ENCODE results near the gene DOCK7.
"Not testable (repeated sequence)": the region's sequence is repeated elsewhere in the genome, so short reads cannot be mapped to it uniquely, and the experiment has no call there.

The DOCK7 gene

GRCh38 chr1:62529227-62529626 is 159.0 kb downstream of the DOCK7 start:
- H3K27ac ChIP-seq (ENCODE audit: low read depth, low read length): no peak overlapping the region
- no peaks in the 10 kb centered on the region for H3K27me3 ChIP-seq (ENCODE audit: insufficient read depth, low read length)
- peaks cover 33% of the 10 kb centered on the region for H3K36me3 ChIP-seq (ENCODE audit: insufficient read depth, low read length)
- WGBS: 96% methylated on average over 4 of the region's 4 CpGs
- H3K4me1 ChIP-seq (ENCODE audit: insufficient read depth, low read length): peaks cover 10% of the 10 kb centered on the region; the same call in 1 of the 2 replicates
- no peak overlapping the region for H3K4me3 ChIP-seq (ENCODE audit: low read length)
- H3K9ac ChIP-seq (ENCODE audit: low read depth, low read length): no peak overlapping the region
- H3K9me3 ChIP-seq (ENCODE audit: insufficient read depth, low read depth, low read length): no peaks in the 10 kb centered on the region

GRCh38 chr1:62528015-62528414 is 160.2 kb downstream of the DOCK7 start:
- no peak overlapping the region for H3K9ac ChIP-seq (ENCODE audit: low read depth, low read length)
- no peak overlapping the region for H3K4me3 ChIP-seq (ENCODE audit: low read length)
- H3K27me3 ChIP-seq (ENCODE audit: insufficient read depth, low read length): no peaks in the 10 kb centered on the region
- no peaks in the 10 kb centered on the region for H3K9me3 ChIP-seq (ENCODE audit: insufficient read depth, low read depth, low read length)
- no peak overlapping the region for H3K27ac ChIP-seq (ENCODE audit: low read depth, low read length)
- peaks cover 33% of the 10 kb centered on the region for H3K36me3 ChIP-seq (ENCODE audit: insufficient read depth, low read length)
- WGBS: 97% methylated on average over 6 of the region's 7 CpGs
- H3K4me1 ChIP-seq (ENCODE audit: insufficient read depth, low read length): peaks cover 10% of the 10 kb centered on the region; the same call in 1 of the 2 replicates

- Histone ChIP-seq H3K36me3 (ENCODE audit: insufficient read depth, low read length) (peaks cover 29% of the 10 kb centered on the region), H3K4me1 (ENCODE audit: insufficient read depth, low read length) (peaks cover 10% of the 10 kb centered on the region; the same call in 1 of the 2 replicates)
- not testable (repeated sequence) for H3K9ac ChIP-seq (ENCODE audit: low read depth, low read length); H3K27me3 ChIP-seq (ENCODE audit: insufficient read depth, low read length); H3K9me3 ChIP-seq (ENCODE audit: insufficient read depth, low read depth, low read length); H3K4me3 ChIP-seq (ENCODE audit: low read length); H3K27ac ChIP-seq (ENCODE audit: low read depth, low read length)
- 97% methylated on average over 3 of the region's 6 CpGs for WGBS
Measured at GRCh38 chr1:62527346-62527745, 160.8 kb downstream of the DOCK7 start.

- Histone ChIP-seq H3K36me3 (ENCODE audit: insufficient read depth, low read length) (peaks cover 24% of the 10 kb centered on the region; the same call in 1 of the 2 replicates), H3K9me3 (ENCODE audit: insufficient read depth, low read depth, low read length) (peaks cover 7% of the 10 kb centered on the region; the same call in 1 of the 2 replicates), H3K4me1 (ENCODE audit: insufficient read depth, low read length) (no peaks in the 10 kb centered on the region), H3K27ac (ENCODE audit: low read depth, low read length) (no peak overlapping the region), H3K27me3 (ENCODE audit: insufficient read depth, low read length) (no peaks in the 10 kb centered on the region), H3K9ac (ENCODE audit: low read depth, low read length) (no peak overlapping the region), H3K4me3 (ENCODE audit: low read length) (no peak overlapping the region)
- WGBS: 95% methylated on average over 2 of the region's 2 CpGs
Measured at GRCh38 chr1:62523860-62524259, 164.3 kb downstream of the DOCK7 start.

GRCh38 chr1:62516600-62516999 is 171.6 kb downstream of the DOCK7 start:
- H3K4me3 ChIP-seq (ENCODE audit: low read length): no peak overlapping the region
- 95% methylated on average over 2 of the region's 2 CpGs for WGBS
- peaks cover 7% of the 10 kb centered on the region; the same call in 1 of the 2 replicates for H3K9me3 ChIP-seq (ENCODE audit: insufficient read depth, low read depth, low read length)
- peaks cover 7% of the 10 kb centered on the region; the same call in 1 of the 2 replicates for H3K36me3 ChIP-seq (ENCODE audit: insufficient read depth, low read length)
- no peak overlapping the region for H3K27ac ChIP-seq (ENCODE audit: low read depth, low read length)
- no peak overlapping the region for H3K9ac ChIP-seq (ENCODE audit: low read depth, low read length)
- H3K4me1 ChIP-seq (ENCODE audit: insufficient read depth, low read length): no peaks in the 10 kb centered on the region
- H3K27me3 ChIP-seq (ENCODE audit: insufficient read depth, low read length): no peaks in the 10 kb centered on the region

GRCh38 chr1:62514746-62515423 is 173.3 kb downstream of the DOCK7 start:
- no peak overlapping the region for H3K9ac ChIP-seq (ENCODE audit: low read depth, low read length)
- H3K4me3 ChIP-seq (ENCODE audit: low read length): no peak overlapping the region
- H3K27me3 ChIP-seq (ENCODE audit: insufficient read depth, low read length): no peaks in the 10 kb centered on the region
- 90% methylated on average over 2 of the region's 3 CpGs for WGBS
- H3K27ac ChIP-seq (ENCODE audit: low read depth, low read length): no peak overlapping the region
- H3K36me3 ChIP-seq (ENCODE audit: insufficient read depth, low read length): peaks cover 15% of the 10 kb centered on the region; the same call in 1 of the 2 replicates
- H3K9me3 ChIP-seq (ENCODE audit: insufficient read depth, low read depth, low read length): peaks cover 7% of the 10 kb centered on the region; the same call in 1 of the 2 replicates
- no peaks in the 10 kb centered on the region for H3K4me1 ChIP-seq (ENCODE audit: insufficient read depth, low read length)

GRCh38 chr1:62513013-62513412 is 175.2 kb downstream of the DOCK7 start:
- Histone ChIP-seq H3K9ac (ENCODE audit: low read depth, low read length) (no peak overlapping the region), H3K4me3 (ENCODE audit: low read length) (no peak overlapping the region), H3K27ac (ENCODE audit: low read depth, low read length) (no peak overlapping the region), H3K4me1 (ENCODE audit: insufficient read depth, low read length) (no peaks in the 10 kb centered on the region), H3K36me3 (ENCODE audit: insufficient read depth, low read length) (peaks cover 19% of the 10 kb centered on the region; the same call in 1 of the 2 replicates), H3K9me3 (ENCODE audit: insufficient read depth, low read depth, low read length) (no peaks in the 10 kb centered on the region), H3K27me3 (ENCODE audit: insufficient read depth, low read length) (no peaks in the 10 kb centered on the region)
- 80% methylated on average over 2 of the region's 4 CpGs for WGBS

- 88% methylated on average over 1 of the region's 1 CpG for WGBS
- H3K36me3 ChIP-seq (ENCODE audit: insufficient read depth, low read length): peaks cover 44% of the 10 kb centered on the region
- no peaks in the 10 kb centered on the region for H3K9me3 ChIP-seq (ENCODE audit: insufficient read depth, low read depth, low read length)
- no peak overlapping the region for H3K4me3 ChIP-seq (ENCODE audit: low read length)
- H3K4me1 ChIP-seq (ENCODE audit: insufficient read depth, low read length): no peaks in the 10 kb centered on the region
- H3K9ac ChIP-seq (ENCODE audit: low read depth, low read length): no peak overlapping the region
- no peaks in the 10 kb centered on the region for H3K27me3 ChIP-seq (ENCODE audit: insufficient read depth, low read length)
- no peak overlapping the region for H3K27ac ChIP-seq (ENCODE audit: low read depth, low read length)
Measured at GRCh38 chr1:62509028-62509427, 179.2 kb downstream of the DOCK7 start.

- WGBS: no CpG with 5 or more reads among the region's 1 CpG
- Histone ChIP-seq H3K4me1 (ENCODE audit: insufficient read depth, low read length) (no peaks in the 10 kb centered on the region), H3K36me3 (ENCODE audit: insufficient read depth, low read length) (peaks cover 43% of the 10 kb centered on the region), H3K9ac (ENCODE audit: low read depth, low read length) (no peak overlapping the region), H3K9me3 (ENCODE audit: insufficient read depth, low read depth, low read length) (no peaks in the 10 kb centered on the region), H3K27ac (ENCODE audit: low read depth, low read length) (no peak overlapping the region), H3K4me3 (ENCODE audit: low read length) (no peak overlapping the region), H3K27me3 (ENCODE audit: insufficient read depth, low read length) (no peaks in the 10 kb centered on the region)
Measured at GRCh38 chr1:62508187-62508758, 179.9 kb downstream of the DOCK7 start.

- Histone ChIP-seq H3K36me3 (ENCODE audit: insufficient read depth, low read length) (peaks cover 32% of the 10 kb centered on the region), H3K27ac (ENCODE audit: low read depth, low read length) (no peak overlapping the region), H3K9me3 (ENCODE audit: insufficient read depth, low read depth, low read length) (no peaks in the 10 kb centered on the region), H3K4me1 (ENCODE audit: insufficient read depth, low read length) (no peaks in the 10 kb centered on the region), H3K27me3 (ENCODE audit: insufficient read depth, low read length) (no peaks in the 10 kb centered on the region), H3K9ac (ENCODE audit: low read depth, low read length) (no peak overlapping the region), H3K4me3 (ENCODE audit: low read length) (no peak overlapping the region)
Measured at GRCh38 chr1:62500210-62500609, 188.0 kb downstream of the DOCK7 start.

GRCh38 chr1:62494137-62494536 is 194.0 kb downstream of the DOCK7 start:
- H3K4me1 ChIP-seq (ENCODE audit: insufficient read depth, low read length): no peaks in the 10 kb centered on the region
- no peaks in the 10 kb centered on the region for H3K9me3 ChIP-seq (ENCODE audit: insufficient read depth, low read depth, low read length)
- no peaks in the 10 kb centered on the region for H3K27me3 ChIP-seq (ENCODE audit: insufficient read depth, low read length)
- H3K36me3 ChIP-seq (ENCODE audit: insufficient read depth, low read length): peaks cover 44% of the 10 kb centered on the region
- no peak overlapping the region for H3K27ac ChIP-seq (ENCODE audit: low read depth, low read length)
- no peak overlapping the region for H3K4me3 ChIP-seq (ENCODE audit: low read length)
- H3K9ac ChIP-seq (ENCODE audit: low read depth, low read length): no peak overlapping the region
- WGBS: 94% methylated on average over 4 of the region's 4 CpGs
